Hematopoietic multipotent progenitor cell treated with erythropoietin and hydrocortisone succinate and interleukin-3 and kit ligand, for 17 days (in vitro differentiated cells): Measurements from ENCODE around the gene TP53I11.
A peak's percentile ranks its signal among the peaks of the same experiment; 100 is the strongest.

Source experiments
- DNase-seq: peaks from one replicate; pipeline ENCODE4 v3.0.0-alpha.2; 2015; ENCODE audit warnings: low spot score

TP53I11 gene

GRCh38 chr11:44939673-44940395 lies 10.8 kb downstream of the TP53I11 start:
- DNase-seq: no peak

GRCh38 chr11:44938066-44938691 lies 12.5 kb downstream of the TP53I11 start:
- DNase-seq: no peak

GRCh38 chr11:44936951-44937543 lies 13.6 kb downstream of the TP53I11 start:
- no peak for DNase-seq

DNA sequence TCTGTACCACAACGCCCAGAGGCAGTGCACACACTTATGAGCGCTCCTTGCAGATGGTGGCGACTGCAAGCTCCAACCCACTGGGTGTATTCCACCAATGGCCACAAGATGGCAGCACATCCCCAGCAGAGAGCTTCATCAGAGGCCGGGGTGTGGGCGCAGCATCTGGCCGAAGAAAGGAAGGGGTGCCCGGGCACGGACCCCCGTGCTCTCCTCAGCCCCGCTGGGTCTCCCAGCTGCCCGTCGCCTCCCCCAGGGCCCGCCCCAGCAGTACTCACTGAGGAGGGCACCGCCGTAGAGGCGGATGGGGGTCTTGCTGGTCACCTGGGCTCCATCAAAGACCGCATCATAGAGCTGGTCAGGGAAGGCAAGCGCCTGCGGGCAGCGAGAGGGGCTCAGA lies 14.2 kb downstream of the TP53I11 start:
- DNase-seq: peak; percentile 79

- DNase-seq: no peak
Measured at GRCh38 chr11:44934735-44935250, 15.9 kb downstream of the TP53I11 start.

DNA sequence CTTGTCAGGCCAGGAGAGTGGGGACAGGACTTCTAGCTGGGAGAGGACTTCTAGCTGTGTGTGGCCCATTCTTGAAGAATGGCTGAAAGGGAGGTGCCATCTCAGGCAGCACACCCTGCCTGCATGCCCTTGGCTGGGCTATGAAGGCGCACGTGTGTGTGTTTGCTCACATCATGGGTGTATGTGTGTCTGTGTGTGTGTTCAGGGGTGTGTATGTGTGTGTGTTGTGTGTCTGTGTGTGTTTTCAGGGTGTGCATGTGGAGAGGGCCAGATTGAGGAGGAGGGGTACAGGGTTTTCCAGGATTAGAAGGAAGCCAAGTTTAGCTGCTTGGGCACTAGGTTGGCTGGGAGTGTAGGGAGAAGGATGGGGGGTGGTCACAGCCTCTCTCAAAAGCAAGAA lies 16.6 kb downstream of the TP53I11 start:
- no peak for DNase-seq

GRCh38 chr11:44931466-44931865 lies 19.2 kb downstream of the TP53I11 start:
- DNase-seq: no peak

GRCh38 chr11:44930588-44931302 lies 19.9 kb downstream of the TP53I11 start:
- DNase-seq: no peak

DNA sequence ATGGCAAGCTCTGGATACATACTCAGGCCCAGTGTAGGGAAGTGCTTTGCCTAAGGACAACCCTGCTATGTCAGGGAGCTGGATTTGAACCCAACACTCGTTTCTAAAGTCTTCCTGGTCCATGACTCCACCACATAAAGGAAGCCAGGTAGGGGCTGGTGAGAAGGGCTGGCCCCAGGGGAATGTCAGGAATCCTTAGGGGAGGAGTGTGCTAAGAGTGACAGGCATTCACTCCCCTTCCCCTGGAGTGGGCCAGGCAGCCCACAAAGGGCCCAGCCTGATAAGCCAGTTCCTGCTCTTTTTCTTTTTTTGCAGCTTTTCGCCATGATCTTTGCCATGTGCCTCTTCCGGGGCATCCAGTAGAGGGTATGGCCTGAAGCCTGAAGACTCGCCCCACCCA lies 21.9 kb downstream of the TP53I11 start:
- no peak for DNase-seq

DNA sequence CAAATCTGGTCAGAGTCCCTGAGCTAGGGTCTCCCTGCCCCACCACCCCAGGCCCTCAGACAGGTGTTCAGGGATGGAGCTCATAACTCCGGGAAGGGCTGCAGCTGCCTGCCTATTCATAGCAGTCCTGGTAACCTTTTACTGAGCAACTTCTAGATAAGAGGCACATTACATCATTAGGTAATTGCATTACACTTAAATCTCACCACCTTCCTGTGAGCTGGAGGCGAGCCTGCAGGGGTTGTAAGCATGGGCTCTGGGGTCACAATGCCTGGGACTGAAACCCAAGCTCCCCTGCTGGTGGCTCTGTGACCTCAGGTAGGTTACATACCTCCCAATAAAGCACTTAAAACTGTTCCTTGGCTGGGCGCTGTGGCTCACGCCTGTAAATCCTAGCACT lies 22.5 kb downstream of the TP53I11 start:
- no peak for DNase-seq

DNA sequence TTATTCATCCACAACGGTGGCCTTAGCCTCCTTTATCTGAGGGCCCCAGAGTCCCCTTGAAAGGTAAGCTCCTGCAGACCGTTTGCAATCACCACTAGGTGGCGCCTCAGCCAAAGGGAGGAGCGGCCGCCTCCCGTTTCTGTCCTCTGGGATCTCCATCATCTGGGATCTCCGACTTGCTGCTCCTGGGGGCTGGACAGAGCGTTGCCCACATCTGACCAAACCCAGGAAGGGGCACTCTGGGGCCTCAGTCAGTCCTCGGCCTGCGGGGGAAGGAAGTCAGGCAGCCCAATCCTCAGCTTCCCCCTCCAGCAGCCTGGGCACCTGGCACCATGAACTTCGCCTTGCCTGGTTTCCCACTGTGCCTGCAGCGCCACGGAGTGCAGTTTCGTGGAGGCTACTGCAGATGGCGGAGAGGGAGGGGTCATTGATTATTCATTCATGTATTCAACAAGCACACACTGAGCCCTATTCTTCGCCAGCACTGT lies 23.5 kb downstream of the TP53I11 start:
- DNase-seq: peak; percentile 75

- DNase-seq: no peak
Measured at GRCh38 chr11:44926036-44926435, 24.6 kb downstream of the TP53I11 start.

DNA sequence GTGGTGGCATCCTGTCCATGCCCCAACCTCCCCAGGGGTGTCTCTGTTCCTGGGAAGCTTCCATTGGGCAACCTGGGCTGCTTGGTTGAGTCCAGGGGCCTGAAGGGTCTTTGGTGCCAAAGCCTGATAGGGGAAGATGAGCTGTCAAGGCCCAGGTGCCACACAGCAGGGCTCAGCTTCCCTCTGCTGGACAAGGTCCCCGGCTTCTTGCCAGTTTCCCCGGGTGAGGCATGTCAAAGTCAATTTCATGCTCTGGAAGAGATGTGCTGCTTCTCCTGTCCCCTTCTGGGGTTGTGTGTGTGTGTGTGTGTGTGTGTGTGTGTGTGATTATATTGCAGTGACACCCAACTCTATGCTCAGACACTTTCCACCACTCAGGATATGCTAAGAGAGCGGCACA lies 26.9 kb downstream of the TP53I11 start:
- DNase-seq: no peak

- DNase-seq: no peak
Measured at GRCh38 chr11:44923115-44923514, 27.6 kb downstream of the TP53I11 start.

DNA sequence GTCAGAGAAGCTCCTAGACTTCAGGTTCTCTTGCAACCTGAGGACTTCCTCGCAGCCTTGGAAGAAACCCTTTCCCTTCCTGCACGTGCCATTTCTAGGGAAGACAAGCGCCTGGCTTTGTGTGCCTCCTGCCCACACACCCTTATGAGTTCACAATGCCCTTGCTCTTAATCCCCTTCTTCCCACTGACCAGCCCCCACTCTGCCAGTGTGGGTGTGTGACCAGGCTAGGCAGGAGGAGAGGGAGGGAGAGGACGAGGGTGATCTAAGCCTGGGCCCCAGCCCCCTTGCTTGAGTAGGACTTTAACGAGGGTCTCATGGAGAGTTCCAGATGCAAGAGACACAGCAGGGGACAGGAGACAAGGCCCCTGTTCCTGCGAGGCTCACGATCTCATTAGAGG lies 30.2 kb downstream of the TP53I11 start:
- DNase-seq: no peak

DNA sequence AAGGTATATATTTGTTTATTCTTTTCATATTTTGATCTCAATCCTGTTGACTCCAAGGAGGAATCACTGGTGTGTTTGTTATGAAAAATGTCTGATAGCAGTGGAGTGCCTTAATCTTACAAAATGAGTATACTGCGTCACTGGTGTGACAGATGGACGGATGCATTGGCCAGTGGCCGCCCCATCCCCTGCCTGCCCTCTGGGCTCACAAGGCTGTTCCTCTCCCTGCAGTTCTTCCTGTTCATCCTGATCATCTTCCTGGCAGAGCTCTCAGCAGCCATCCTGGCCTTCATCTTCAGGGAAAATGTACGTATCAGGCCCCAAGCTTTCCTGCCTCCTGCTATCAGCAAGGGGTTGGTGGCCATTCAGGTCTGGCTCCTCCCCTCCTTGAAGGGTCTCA lies 32.9 kb downstream of the TP53I11 start:
- DNase-seq: no peak

DNA sequence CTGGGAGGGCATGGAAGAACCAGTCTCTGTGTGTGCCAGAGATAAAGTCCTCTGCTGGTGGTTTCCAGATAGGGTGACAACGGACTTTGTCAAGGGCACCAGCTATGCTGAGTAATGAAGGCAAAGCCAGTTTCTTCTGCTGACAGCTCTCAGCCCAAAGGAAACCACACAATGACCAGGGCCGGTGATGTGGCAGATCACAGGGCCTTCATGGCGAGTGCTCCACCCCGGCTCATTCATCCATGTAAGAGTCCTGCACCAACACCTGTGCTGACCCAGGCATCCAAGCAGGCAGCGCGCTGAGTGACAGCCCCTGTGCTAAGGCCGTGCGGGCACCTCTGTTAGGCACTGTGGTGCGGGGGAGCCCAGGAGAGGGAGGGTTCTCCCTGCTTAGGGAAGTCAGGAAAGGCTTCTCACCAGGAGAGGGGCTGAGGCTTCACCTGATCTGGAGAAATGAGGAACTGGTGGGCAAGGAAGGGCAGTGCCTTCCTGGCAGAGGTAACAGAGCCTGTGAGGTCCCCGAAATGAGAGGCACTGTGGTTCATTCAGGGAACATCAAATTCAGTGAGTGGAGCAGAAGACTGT lies 33.8 kb downstream of the TP53I11 start:
- peak; percentile 75 for DNase-seq

DNA sequence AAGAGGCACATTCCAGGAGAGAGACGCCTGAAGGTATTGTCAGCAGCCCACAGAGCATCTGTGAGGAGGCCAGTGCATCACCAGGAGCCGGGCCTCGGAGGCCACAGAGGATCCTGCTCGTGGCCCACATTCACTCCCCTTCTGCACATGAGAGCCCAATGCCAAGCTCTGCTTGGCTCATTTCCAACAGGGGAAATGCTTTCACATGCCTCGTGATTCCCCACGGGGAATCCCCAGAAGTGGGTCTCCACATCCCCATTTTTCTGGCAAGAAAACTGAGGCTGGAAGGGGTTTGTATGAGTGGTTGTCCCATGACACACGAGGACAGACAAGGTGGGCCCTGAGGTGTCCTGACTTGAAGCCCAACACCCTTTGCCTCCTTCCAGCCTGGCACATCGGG lies 34.4 kb downstream of the TP53I11 start:
- DNase-seq: peak; percentile 67

GRCh38 chr11:44915621-44916020 lies 35.1 kb downstream of the TP53I11 start:
- DNase-seq: peak; percentile 20

DNA sequence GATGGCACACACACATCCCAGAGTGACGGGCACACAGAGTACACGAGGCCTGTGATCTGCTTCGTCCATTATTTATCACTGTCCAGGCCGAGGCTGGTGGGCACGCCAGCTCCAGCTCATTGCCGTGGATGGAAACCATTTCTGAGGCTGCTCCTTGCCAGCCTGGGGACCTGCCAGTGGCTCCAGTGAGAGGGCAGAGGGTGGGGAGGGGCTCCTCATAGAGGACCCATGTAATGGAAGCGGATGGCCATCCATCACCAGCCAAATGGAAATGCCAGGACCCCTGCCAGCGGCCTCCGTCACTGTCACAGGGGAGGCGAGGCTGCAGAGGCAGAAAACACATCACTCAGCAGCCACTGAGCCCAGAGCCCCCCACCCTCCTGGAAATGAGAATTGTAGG lies 35.7 kb downstream of the TP53I11 start:
- DNase-seq: no peak

DNA sequence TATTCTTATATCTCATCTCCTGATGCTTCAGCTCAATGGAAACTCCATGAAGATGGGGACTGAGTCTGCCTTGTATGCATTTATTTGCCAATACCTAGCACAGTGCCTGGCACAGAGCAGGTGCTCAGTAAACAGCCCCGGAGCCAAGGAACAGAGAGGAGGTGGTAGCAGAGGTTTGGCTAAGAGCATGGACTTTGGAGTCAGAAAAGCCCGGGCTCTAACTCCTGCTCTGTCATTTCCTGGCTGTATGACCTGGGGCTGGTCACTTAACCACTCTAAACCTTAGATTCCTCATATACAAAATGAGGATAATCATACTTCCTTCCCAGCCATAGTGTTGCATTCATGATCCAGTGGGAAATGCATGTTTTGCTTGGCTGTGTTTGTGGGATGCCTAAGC lies 36.6 kb downstream of the TP53I11 start:
- no peak for DNase-seq

DNA sequence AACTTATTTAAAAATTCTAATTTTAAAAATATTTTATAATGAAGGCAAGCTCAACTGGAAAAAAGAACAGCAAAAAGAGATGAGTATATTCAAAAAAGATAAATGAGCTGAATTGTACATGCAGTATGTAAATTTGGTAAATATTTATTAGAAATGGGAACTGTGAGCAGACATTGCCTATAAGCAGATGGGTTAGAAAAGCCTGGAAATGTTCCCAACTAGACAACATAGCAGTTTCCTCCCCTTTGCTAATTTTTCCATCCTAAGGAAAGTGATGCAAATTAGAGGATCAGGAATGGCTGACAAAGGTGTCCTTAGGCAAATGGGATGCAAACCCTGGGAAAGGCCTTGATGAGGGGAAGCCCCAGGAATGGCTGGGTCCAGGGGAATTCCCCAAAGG lies 37.2 kb downstream of the TP53I11 start:
- peak; percentile 15 for DNase-seq
